NCI-H2227 (cell line): ENCODE results near the gene SPATA31A7.
"Not testable (repeated sequence)": the region's sequence is repeated elsewhere in the genome, so short reads cannot be mapped to it uniquely, and the experiment has no call there.

Experiments
- DNase-seq: peaks from one replicate; lab custom pipeline; 2025; ENCODE audit not compliant: unreplicated experiment; lab: John Stamatoyannopoulos, UW

The SPATA31A7 gene

GRCh38 chr9:61189736-61190135, at the start of gene SPATA31A7:
Gene SPATA31A7 (plus strand): TSS chr9:61190036. CDS start chr9:61190065, 29 bp downstream.
- not testable (repeated sequence) for DNase-seq

GRCh38 chr9:61226438-61226837, 36.6 kb downstream of the SPATA31A7 start:
- not testable (repeated sequence) for DNase-seq
